ENCODE results near the gene TMEM238.

The TMEM238 gene

GRCh38 chr19:55400281-55401087, 16.4 kb upstream of the TMEM238 start:
- no peak for DNase-seq

GRCh38 chr19:55398200-55398925, 14.3 kb upstream of the TMEM238 start:
- DNase-seq: no peak

- DNase-seq: peak; percentile 10
Observed at GRCh38 chr19:55392820-55393761, 9.0 kb upstream of the TMEM238 start.

GRCh38 chr19:55391702-55392615, 7.9 kb upstream of the TMEM238 start:
- peak; percentile 6 for DNase-seq

GRCh38 chr19:55391191-55391670, 7.1 kb upstream of the TMEM238 start:
- peak; percentile 22 for DNase-seq

- peak; percentile 18 for DNase-seq
Observed at GRCh38 chr19:55390461-55390880, 6.4 kb upstream of the TMEM238 start.

- peak; percentile 15 for DNase-seq
Observed at GRCh38 chr19:55389386-55390317, 5.6 kb upstream of the TMEM238 start.

GRCh38 chr19:55387736-55388497, 3.8 kb upstream of the TMEM238 start:
- DNase-seq: no peak

- no peak for DNase-seq
Observed at GRCh38 chr19:55386493-55386971, 2.4 kb upstream of the TMEM238 start.

- peak; percentile 100 for DNase-seq
Observed at GRCh38 chr19:55385724-55386492, 1.8 kb upstream of the TMEM238 start, which contains the start of gene RPL28. Gene RPL28 (plus strand): TSS chr19:55385932. CDS start chr19:55386358, 426 bp downstream.

GRCh38 chr19:55384920-55385723, 1.0 kb upstream of the TMEM238 start:
- peak; percentile 98 for DNase-seq

GRCh38 chr19:55383279-55384130, 587 bp downstream of the TMEM238 start:
- peak; percentile 69 for DNase-seq

GRCh38 chr19:55382522-55383054, 1.5 kb downstream of the TMEM238 start:
- no peak for DNase-seq

- no peak for DNase-seq
Observed at GRCh38 chr19:55382013-55382412, 2.1 kb downstream of the TMEM238 start.

GRCh38 chr19:55379174-55379573, 4.9 kb downstream of the TMEM238 start:
- DNase-seq: peak; percentile 86

GRCh38 chr19:55377356-55378131, 6.5 kb downstream of the TMEM238 start:
- DNase-seq: peak; percentile 53

Data from right hindlimb (tissue), 1 donor.